ENCODE measurements around the gene TTC21A.
A peak's percentile ranks its signal among the peaks of the same experiment; 100 is the strongest.
"Not testable (repeated sequence)": the region's sequence is repeated elsewhere in the genome, so short reads cannot be mapped to it uniquely, and the experiment has no call there.

TTC21A gene

GRCh38 chr3:39107388-39108199 lies at the start of gene TTC21A, which contains the start of gene GORASP1:
Gene TTC21A, plus strand, starts transcription at chr3:39107680. Its CDS starts 158 bp downstream, at chr3:39107838.
Gene GORASP1, minus strand, starts transcription at chr3:39107627. Its CDS starts 86 bp downstream, at chr3:39107541.
- DNase-seq = peak; percentile 45

GRCh38 chr3:39061228-39061627 lies 46.3 kb upstream of the TTC21A start:
- DNase-seq = not testable (repeated sequence)

- DNase-seq = no peak
Measured at GRCh38 chr3:39062180-39062579, 45.3 kb upstream of the TTC21A start.

- no peak for DNase-seq
Measured at GRCh38 chr3:39063143-39063542, 44.3 kb upstream of the TTC21A start.

- DNase-seq = no peak
Measured at GRCh38 chr3:39064646-39065045, 42.8 kb upstream of the TTC21A start.

- DNase-seq = peak; percentile 3
Measured at GRCh38 chr3:39065197-39065596, 42.3 kb upstream of the TTC21A start.

- DNase-seq = no peak
Measured at GRCh38 chr3:39067286-39067685, 40.2 kb upstream of the TTC21A start.

GRCh38 chr3:39068556-39068955 lies 38.9 kb upstream of the TTC21A start:
- DNase-seq = no peak

- DNase-seq = no peak
Measured at GRCh38 chr3:39075910-39076309, 31.6 kb upstream of the TTC21A start.

- no peak for DNase-seq
Measured at GRCh38 chr3:39079530-39079929, 27.9 kb upstream of the TTC21A start.

- no peak for DNase-seq
Measured at GRCh38 chr3:39080026-39080425, 27.5 kb upstream of the TTC21A start.

- DNase-seq = no peak
Measured at GRCh38 chr3:39082666-39083313, 24.7 kb upstream of the TTC21A start.

- DNase-seq = no peak
Measured at GRCh38 chr3:39086144-39086543, 21.3 kb upstream of the TTC21A start.

GRCh38 chr3:39088456-39088855 lies 19.0 kb upstream of the TTC21A start:
- no peak for DNase-seq

GRCh38 chr3:39088889-39089288 lies 18.6 kb upstream of the TTC21A start:
- no peak for DNase-seq

GRCh38 chr3:39090922-39091321 lies 16.6 kb upstream of the TTC21A start:
- no peak for DNase-seq

GRCh38 chr3:39094851-39095677 lies 12.4 kb upstream of the TTC21A start:
- DNase-seq = no peak

GRCh38 chr3:39095778-39096177 lies 11.7 kb upstream of the TTC21A start:
- no peak for DNase-seq

GRCh38 chr3:39096775-39097174 lies 10.7 kb upstream of the TTC21A start:
- DNase-seq = no peak

GRCh38 chr3:39097716-39098472 lies 9.6 kb upstream of the TTC21A start:
- DNase-seq = no peak

GRCh38 chr3:39098473-39099000 lies 8.9 kb upstream of the TTC21A start:
- DNase-seq = no peak

- DNase-seq = no peak
Measured at GRCh38 chr3:39099242-39099641, 8.2 kb upstream of the TTC21A start.
